Neural crest cell (in vitro differentiated cells): ENCODE data around the gene DCD. TPM values are rescaled to one million over a fixed set of nuclear protein-coding genes. Genes with fewer than 3 reads are reported as not detected.

Experiments
- DNase-seq: peaks from one replicate; pipeline ENCODE4 v3.0.0; 2021; ENCODE audit warnings: low read depth, mixed read lengths, low spot score
- H3K27ac Mint-ChIP-seq: one replicate; pipeline ENCODE4 v1.8.0; 2021; ENCODE audit warnings: mild to moderate bottlenecking, mixed read lengths; ENCODE audit not compliant: unreplicated experiment
- H3K27me3 Mint-ChIP-seq: 2 replicates; pipeline ENCODE4 v1.8.0; 2021; ENCODE audit warnings: low read depth, mild to moderate bottlenecking, mixed read lengths
- H3K36me3 Mint-ChIP-seq: 2 replicates; pipeline ENCODE4 v1.8.0; 2021; ENCODE audit warnings: low read depth, mild to moderate bottlenecking, mixed read lengths
- H3K4me1 Mint-ChIP-seq: 2 replicates; pipeline ENCODE4 v1.8.0; 2021; ENCODE audit warnings: mixed read lengths
- H3K4me3 Mint-ChIP-seq: one replicate; pipeline ENCODE4 v1.8.0; 2021; ENCODE audit warnings: mild to moderate bottlenecking, mixed read lengths
- H3K9me3 Mint-ChIP-seq: 2 replicates; pipeline ENCODE4 v1.8.0; 2021; ENCODE audit warnings: mixed read lengths
- total RNA-seq: library from RNA; stranded (reverse); gene quantifications from 2 replicates; pipeline ENCODE4 v1.2.1, GENCODE V29; 2021
- TF ChIP-seq, protein P1 (sequence below): fragments of 200-600 bp; sonication (generic); conservative IDR thresholded peaks from 2 replicates; pipeline ENCODE4 v1.5.0; 2021; ENCODE audit warnings: antibody characterized with exemption, mild to moderate bottlenecking

DCD gene
- total RNA-seq, 1 donor from 2014 or later = not detected

DNA sequence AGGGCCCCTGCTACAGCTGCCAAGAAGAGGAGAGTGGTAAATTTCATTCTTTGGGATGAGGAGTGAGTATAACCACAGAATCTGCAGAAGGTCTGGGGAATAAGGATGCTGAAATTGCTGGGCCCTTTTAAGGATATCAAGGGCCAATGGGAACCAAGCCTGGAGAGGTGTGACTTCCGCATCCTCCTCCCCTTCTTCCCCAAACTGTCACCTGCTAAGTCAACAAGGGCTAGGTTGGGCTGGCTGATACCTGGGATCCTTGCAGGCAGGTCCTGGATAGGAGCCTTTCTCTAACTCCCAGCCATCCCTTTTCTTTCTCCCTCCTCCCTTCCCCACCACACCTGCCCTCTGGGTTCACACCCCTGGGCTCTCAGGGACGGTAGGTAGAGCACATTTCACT, 13.4 kb downstream of the DCD start, which contains the start of gene LACRT:
Gene LACRT, minus strand, starts transcription at position 101 of the 400 bp plus-strand sequence. Its CDS starts 54 bp downstream, at position 47.
- Mint-ChIP-seq H3K36me3 (no peaks in the 10 kb centered on the region), H3K27ac (peak within 1 kb of the TSS; percentile 54), H3K9me3 (peaks cover 3% of the 10 kb centered on the region), H3K4me1 (no peaks in the 10 kb centered on the region), H3K4me3 (no peak within 1 kb of the TSS), H3K27me3 (peaks cover 22% of the 10 kb centered on the region)
- TF ChIP-seq, protein P1, sequence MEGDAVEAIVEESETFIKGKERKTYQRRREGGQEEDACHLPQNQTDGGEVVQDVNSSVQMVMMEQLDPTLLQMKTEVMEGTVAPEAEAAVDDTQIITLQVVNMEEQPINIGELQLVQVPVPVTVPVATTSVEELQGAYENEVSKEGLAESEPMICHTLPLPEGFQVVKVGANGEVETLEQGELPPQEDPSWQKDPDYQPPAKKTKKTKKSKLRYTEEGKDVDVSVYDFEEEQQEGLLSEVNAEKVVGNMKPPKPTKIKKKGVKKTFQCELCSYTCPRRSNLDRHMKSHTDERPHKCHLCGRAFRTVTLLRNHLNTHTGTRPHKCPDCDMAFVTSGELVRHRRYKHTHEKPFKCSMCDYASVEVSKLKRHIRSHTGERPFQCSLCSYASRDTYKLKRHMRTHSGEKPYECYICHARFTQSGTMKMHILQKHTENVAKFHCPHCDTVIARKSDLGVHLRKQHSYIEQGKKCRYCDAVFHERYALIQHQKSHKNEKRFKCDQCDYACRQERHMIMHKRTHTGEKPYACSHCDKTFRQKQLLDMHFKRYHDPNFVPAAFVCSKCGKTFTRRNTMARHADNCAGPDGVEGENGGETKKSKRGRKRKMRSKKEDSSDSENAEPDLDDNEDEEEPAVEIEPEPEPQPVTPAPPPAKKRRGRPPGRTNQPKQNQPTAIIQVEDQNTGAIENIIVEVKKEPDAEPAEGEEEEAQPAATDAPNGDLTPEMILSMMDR = no peak
- no peak for DNase-seq

GRCh38 chr12:54631988-54632728, 16.0 kb downstream of the DCD start:
- peaks cover 9% of the 10 kb centered on the region for H3K9me3 Mint-ChIP-seq
- no peak for DNase-seq
- H3K36me3 Mint-ChIP-seq = no peaks in the 10 kb centered on the region
- no peak overlapping the region for H3K4me3 Mint-ChIP-seq
- H3K4me1 Mint-ChIP-seq = no peaks in the 10 kb centered on the region
- no peak overlapping the region for H3K27ac Mint-ChIP-seq
- TF ChIP-seq, protein P1 = no peak
- peaks cover 22% of the 10 kb centered on the region for H3K27me3 Mint-ChIP-seq

GRCh38 chr12:54631551-54631950, 16.6 kb downstream of the DCD start:
- H3K4me1 Mint-ChIP-seq = no peaks in the 10 kb centered on the region
- H3K36me3 Mint-ChIP-seq = peaks cover 3% of the 10 kb centered on the region
- TF ChIP-seq, protein P1 = no peak
- no peak overlapping the region for H3K27ac Mint-ChIP-seq
- no peak for DNase-seq
- peaks cover 24% of the 10 kb centered on the region for H3K27me3 Mint-ChIP-seq
- H3K9me3 Mint-ChIP-seq = peaks cover 14% of the 10 kb centered on the region
- no peak overlapping the region for H3K4me3 Mint-ChIP-seq

- Mint-ChIP-seq H3K36me3 (peaks cover 3% of the 10 kb centered on the region), H3K9me3 (peaks cover 16% of the 10 kb centered on the region), H3K4me3 (no peak overlapping the region), H3K27me3 (peaks cover 34% of the 10 kb centered on the region), H3K4me1 (no peaks in the 10 kb centered on the region), H3K27ac (no peak overlapping the region)
- TF ChIP-seq, protein P1 = no peak
- DNase-seq = no peak
Measured at GRCh38 chr12:54629925-54630324, 18.2 kb downstream of the DCD start.

DNA sequence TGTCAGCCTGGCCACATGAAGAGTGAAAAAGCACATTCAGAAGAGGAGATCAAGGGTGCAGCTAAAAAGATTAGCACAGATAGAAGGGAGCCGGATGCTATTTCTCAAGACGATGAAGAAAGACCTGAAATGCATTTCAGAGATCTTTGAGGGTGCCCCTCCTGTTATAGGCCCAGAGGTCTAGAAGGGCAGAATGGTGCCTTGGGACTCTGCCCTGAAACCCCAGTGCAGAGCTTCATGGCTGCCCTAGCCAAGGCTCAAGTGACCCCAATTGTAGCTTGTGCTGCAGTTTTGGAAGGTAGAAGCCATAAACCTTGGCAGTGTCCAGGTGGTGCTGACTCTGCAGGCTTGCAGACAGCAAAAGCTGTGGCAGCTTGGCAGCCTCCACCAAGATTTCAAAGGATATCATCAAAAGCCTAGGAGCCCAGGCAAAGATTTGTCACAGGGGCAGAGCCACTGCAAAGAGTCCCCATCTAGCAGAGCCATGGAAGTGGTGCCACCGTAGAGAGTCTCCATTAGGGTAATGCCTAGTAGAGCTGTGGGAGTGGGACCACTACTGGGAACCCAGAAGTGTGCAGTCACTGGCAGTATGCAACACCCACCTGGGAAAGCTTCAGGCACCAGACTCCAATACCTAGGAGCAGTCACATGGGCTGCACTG, 19.8 kb downstream of the DCD start:
- peaks cover 16% of the 10 kb centered on the region for H3K9me3 Mint-ChIP-seq
- no peak for DNase-seq
- H3K4me3 Mint-ChIP-seq = no peak overlapping the region
- H3K4me1 Mint-ChIP-seq = no peaks in the 10 kb centered on the region
- H3K36me3 Mint-ChIP-seq = peaks cover 3% of the 10 kb centered on the region
- no peak overlapping the region for H3K27ac Mint-ChIP-seq
- TF ChIP-seq, protein P1 = no peak
- H3K27me3 Mint-ChIP-seq = peaks cover 39% of the 10 kb centered on the region
